ENCODE measurements around the gene ABCB11. TPM values are rescaled to one million over a fixed set of nuclear protein-coding genes. Genes with fewer than 3 reads are reported as not detected.
"Not testable (repeated sequence)": the region's sequence is repeated elsewhere in the genome, so short reads cannot be mapped to it uniquely, and the experiment has no call there.

Gene ABCB11
- total and polyA plus RNA-seq, 2 experiments from 2014 or later: 0.06 to 0.12 TPM

- no peaks in the 10 kb centered on the region for H3K36me3 ChIP-seq
- H3K9me3 ChIP-seq (ENCODE audit: low read depth): no peaks in the 10 kb centered on the region
- H3K4me1 ChIP-seq (ENCODE audit: low read depth): no peaks in the 10 kb centered on the region
- H3K27ac ChIP-seq: no peak overlapping the region
- DNase-seq (ENCODE audit: low read depth in 1 of 2, low spot score in 1 of 2): no peak
- no peaks in the 10 kb centered on the region for H3K27me3 ChIP-seq
- H3K4me3 ChIP-seq: no peak overlapping the region
- TF ChIP-seq, protein P1, sequence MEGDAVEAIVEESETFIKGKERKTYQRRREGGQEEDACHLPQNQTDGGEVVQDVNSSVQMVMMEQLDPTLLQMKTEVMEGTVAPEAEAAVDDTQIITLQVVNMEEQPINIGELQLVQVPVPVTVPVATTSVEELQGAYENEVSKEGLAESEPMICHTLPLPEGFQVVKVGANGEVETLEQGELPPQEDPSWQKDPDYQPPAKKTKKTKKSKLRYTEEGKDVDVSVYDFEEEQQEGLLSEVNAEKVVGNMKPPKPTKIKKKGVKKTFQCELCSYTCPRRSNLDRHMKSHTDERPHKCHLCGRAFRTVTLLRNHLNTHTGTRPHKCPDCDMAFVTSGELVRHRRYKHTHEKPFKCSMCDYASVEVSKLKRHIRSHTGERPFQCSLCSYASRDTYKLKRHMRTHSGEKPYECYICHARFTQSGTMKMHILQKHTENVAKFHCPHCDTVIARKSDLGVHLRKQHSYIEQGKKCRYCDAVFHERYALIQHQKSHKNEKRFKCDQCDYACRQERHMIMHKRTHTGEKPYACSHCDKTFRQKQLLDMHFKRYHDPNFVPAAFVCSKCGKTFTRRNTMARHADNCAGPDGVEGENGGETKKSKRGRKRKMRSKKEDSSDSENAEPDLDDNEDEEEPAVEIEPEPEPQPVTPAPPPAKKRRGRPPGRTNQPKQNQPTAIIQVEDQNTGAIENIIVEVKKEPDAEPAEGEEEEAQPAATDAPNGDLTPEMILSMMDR (IDR thresholded peaks at IDR 0.05; ENCODE audit: low read depth, low read length): no peak
Measured at GRCh38 chr2:169065864-169066517, 34.9 kb upstream of the ABCB11 start.

- H3K36me3 ChIP-seq: no peaks in the 10 kb centered on the region
- H3K27me3 ChIP-seq: no peaks in the 10 kb centered on the region
- no peaks in the 10 kb centered on the region for H3K4me1 ChIP-seq (ENCODE audit: low read depth)
- H3K4me3 ChIP-seq: no peak overlapping the region
- no peak overlapping the region for H3K27ac ChIP-seq
- H3K9me3 ChIP-seq (ENCODE audit: low read depth): no peaks in the 10 kb centered on the region
- TF ChIP-seq, protein P1 (IDR thresholded peaks at IDR 0.05; ENCODE audit: low read depth, low read length): no peak
- no peak for DNase-seq (ENCODE audit: low read depth in 1 of 2, low spot score in 1 of 2)
Measured at GRCh38 chr2:169065422-169065821, 34.3 kb upstream of the ABCB11 start.

- H3K4me1 ChIP-seq (ENCODE audit: low read depth); H3K27ac ChIP-seq; H3K27me3 ChIP-seq; H3K36me3 ChIP-seq; H3K9me3 ChIP-seq (ENCODE audit: low read depth); H3K4me3 ChIP-seq; DNase-seq (ENCODE audit: low read depth in 1 of 2, low spot score in 1 of 2): not testable (repeated sequence)
Measured at GRCh38 chr2:169064199-169064598, 33.1 kb upstream of the ABCB11 start.

DNA sequence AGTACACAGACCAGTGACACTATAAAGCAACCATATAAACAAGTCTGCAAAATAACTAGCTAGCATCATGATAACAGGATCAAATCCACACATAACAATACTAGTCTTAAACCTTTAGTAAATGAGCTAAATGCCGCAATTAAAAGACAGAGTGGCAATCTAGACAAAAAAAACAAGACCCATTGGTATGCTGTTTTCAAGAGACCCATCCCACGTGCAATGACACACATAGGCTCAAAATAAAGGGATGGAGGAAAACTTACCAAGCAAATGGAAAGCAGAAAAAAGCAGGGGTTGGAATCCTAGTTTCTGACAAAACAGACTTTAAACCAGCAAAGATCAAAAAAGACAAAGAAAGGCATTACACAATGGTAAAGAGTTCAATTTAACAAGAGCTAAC lies 23.5 kb upstream of the ABCB11 start:
- H3K9me3 ChIP-seq (ENCODE audit: low read depth); H3K4me3 ChIP-seq; H3K4me1 ChIP-seq (ENCODE audit: low read depth); H3K36me3 ChIP-seq; H3K27me3 ChIP-seq; DNase-seq (ENCODE audit: low read depth in 1 of 2, low spot score in 1 of 2); H3K27ac ChIP-seq: not testable (repeated sequence)

DNA sequence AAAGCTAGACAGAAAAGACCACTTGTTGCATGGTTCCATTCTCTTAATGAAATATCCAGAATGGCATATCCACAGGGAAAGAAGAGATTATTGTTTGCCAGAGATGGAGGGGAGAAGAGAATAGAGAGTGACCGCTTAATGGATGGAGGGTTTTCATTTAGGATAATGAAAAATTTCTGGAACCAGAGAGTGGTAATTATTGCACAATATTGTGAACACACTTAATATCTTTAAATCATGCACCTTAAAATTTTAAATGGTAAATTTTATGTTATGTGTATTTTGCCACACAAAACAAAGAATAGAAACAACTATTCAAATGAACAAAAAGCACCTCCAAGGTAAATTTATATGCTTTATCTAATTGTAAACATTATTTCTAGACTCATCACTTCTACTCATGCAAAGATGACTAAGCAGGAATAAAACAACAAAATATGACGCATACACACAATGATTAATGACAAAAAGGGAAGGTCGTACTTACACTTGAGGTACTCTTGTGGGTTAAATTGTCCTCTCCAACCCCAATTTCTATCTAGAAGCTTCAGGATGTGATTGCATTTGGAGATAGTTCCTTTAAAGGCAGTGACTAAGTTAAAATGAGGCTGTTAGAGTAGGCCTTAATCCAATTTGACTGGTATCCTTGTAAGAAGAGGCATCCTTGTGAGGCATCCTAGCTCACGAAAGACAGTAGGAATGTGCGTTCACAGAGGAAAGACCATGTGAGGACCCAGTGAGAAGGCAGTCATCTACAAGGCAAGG lies 19.5 kb upstream of the ABCB11 start:
- no peak for DNase-seq (ENCODE audit: low read depth in 1 of 2, low spot score in 1 of 2)
- H3K36me3 ChIP-seq: no peaks in the 10 kb centered on the region
- no peaks in the 10 kb centered on the region for H3K27me3 ChIP-seq
- no peak overlapping the region for H3K4me3 ChIP-seq
- H3K9me3 ChIP-seq (ENCODE audit: low read depth): no peaks in the 10 kb centered on the region
- no peaks in the 10 kb centered on the region for H3K4me1 ChIP-seq (ENCODE audit: low read depth)
- H3K27ac ChIP-seq: no peak overlapping the region
- TF ChIP-seq, protein P1 (IDR thresholded peaks at IDR 0.05; ENCODE audit: low read depth, low read length): no peak

GRCh38 chr2:169049142-169049541 lies 18.0 kb upstream of the ABCB11 start:
- H3K9me3 ChIP-seq (ENCODE audit: low read depth): no peaks in the 10 kb centered on the region
- TF ChIP-seq, protein P1 (IDR thresholded peaks at IDR 0.05; ENCODE audit: low read depth, low read length): no peak
- no peak for DNase-seq (ENCODE audit: low read depth in 1 of 2, low spot score in 1 of 2)
- no peak overlapping the region for H3K27ac ChIP-seq
- no peaks in the 10 kb centered on the region for H3K4me1 ChIP-seq (ENCODE audit: low read depth)
- no peaks in the 10 kb centered on the region for H3K36me3 ChIP-seq
- H3K4me3 ChIP-seq: no peak overlapping the region
- no peaks in the 10 kb centered on the region for H3K27me3 ChIP-seq
